Measurements from ENCODE around the gene DUSP22.
A peak's percentile ranks its signal among the peaks of the same experiment; 100 is the strongest.
"Not testable (repeated sequence)": the region's sequence is repeated elsewhere in the genome, so short reads cannot be mapped to it uniquely, and the experiment has no call there.

DUSP22 gene

DNA sequence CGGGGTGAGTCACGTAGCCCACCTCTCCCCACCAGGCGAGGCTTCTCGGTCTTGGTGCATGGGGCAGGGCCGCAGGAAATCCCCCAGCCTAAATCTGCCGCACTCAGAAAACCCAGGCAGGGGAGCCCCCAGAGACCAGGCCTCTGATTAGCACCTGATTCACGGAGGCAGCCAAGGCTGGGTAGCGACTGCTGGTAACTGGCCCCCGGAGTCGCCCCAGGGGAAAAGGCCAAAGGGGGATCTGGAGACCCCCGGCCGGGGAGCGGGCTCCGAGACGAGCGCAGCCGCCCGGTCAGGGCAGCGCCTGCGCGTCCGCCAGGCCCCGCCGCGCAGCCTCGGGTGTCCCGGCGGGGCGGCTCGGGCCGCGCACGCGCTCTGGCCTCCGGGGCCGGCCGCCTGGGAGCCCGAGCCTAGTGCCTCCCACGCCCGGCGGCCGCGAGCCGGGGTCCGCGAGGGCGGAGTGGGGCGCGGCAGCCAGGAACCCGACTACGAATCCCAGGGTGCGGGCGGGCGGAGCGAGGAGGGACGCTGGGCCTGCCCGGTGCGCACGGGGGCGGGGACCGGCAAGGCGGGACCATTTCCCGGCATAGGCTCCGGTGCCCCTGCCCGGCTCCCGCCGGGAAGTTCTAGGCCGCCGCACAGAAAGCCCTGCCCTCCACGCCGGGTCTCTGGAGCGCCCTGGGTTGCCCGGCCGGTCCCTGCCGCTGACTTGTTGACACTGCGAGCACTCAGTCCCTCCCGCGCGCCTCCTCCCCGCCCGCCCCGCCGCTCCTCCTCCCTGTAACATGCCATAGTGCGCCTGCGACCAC, at the start of gene DUSP22:
Gene DUSP22, plus strand, starts transcription at position 791 of the 809 bp plus-strand sequence. CDS start 53 bp downstream, outside the sequence.
- FAIRE-seq: no peak

DNA sequence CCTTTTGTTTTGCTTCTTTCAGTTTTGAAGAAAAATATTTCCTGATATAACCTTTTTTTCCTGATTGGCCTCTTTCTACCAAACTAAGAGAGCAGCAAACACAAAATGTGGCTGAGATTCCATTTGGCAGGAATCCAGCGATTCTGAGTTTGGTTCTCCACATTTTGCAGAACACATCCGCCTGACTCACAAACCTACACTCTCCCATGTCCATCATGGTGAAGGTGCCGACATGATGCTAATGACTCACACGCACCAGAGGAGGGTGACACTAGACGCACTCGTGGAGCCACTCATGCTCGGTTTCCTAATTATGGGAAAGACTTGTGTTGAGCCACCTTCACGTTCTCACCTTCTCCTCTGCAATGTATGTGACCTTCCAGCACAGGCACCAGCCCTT, 45.9 kb upstream of the DUSP22 start:
- FAIRE-seq: no peak

DNA sequence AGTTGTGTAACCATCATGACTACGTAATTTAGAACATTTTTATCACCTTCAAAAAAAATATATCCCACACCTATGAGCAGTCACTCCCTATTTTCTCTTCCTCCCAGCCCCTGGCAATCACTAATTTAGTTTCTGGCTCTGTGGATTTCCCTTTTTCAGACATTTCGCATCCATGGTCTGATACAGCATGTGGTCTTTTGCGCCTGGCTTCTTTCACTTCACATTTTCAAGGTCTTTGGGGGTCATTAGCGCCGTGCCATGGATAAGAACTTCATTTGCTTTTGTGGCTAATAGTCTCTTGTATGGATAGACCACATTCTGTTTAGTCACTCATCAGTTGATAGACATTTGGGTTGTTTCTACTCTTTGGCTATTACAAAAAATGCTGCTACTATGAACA, 44.9 kb upstream of the DUSP22 start:
- no peak for FAIRE-seq

- FAIRE-seq: not testable (repeated sequence)
Observed at GRCh38 chr6:248046-248445, 44.2 kb upstream of the DUSP22 start.

DNA sequence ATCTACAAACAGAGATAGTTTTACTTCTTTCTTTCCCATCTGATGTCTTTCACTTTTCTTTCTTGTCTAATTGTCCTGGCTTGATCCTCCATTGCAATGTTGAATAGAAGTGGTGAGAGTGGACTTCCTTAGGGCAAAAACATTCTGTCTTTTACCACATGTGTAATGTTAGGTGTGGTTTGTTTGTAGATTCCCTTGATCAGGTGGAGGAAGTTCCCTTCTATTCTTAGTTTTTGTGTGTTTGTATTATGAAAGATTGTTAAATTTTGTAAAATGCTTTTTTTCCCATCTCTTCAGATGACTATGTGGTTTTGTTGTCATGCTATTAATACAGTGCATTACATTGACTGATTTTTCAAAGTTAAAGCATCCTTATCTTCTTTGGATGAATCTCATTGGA, 41.6 kb upstream of the DUSP22 start:
- FAIRE-seq: no peak

DNA sequence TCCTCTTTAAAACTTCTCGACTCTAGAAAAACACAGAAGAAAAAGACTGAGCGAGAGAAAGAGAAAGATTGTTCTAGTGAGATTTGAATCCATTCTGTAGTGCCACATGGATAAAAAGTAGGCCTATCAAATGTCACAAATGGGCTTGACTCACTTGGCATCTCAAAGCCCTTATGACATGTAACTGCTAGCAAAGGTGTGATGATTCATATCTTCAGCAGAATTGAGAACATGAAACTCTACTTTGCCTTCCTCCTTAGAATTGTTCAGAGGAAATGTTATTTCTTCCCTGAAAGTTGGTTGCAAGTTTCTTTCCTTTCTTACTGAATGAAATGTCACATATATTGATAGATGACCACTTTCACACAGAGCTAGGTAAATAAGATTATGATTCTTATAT, 40.4 kb upstream of the DUSP22 start:
- no peak for FAIRE-seq

- no peak for FAIRE-seq
Observed at GRCh38 chr6:252775-253535, 39.3 kb upstream of the DUSP22 start.

- no peak for FAIRE-seq
Observed at GRCh38 chr6:254016-254415, 38.3 kb upstream of the DUSP22 start.

DNA sequence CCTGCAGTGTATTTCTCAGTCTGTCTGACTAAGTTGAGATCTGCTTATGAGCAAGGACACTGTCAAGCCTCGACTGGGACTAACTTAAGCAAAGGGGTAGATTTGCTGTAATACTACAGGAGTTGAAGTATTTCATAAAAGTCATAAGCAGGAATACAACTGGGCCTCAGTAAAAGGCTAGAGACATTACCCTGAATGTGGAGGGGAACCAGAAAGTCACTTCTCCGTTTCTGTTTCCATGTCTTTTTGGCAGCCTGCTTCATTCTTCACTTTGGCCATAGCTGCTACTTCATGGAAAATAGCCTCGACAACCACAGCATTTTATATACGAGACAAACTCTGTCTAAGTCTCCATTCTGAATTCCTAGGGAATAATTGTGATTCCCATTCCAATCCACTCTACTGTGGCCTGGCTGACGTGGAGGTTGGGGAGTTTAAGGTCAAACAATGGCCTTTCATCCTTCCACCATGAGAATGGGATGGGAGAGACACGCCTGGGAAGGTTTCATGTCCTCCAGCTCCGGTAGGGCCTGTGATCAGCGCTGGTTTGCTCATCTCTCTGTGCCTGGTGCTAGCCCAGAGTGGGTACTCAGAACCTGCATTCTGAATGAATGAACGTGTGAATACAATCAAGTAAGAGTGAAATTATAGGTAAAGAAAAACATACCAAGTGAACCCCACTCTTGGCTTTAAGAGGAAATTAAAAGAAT, 37.1 kb upstream of the DUSP22 start:
- FAIRE-seq: no peak

DNA sequence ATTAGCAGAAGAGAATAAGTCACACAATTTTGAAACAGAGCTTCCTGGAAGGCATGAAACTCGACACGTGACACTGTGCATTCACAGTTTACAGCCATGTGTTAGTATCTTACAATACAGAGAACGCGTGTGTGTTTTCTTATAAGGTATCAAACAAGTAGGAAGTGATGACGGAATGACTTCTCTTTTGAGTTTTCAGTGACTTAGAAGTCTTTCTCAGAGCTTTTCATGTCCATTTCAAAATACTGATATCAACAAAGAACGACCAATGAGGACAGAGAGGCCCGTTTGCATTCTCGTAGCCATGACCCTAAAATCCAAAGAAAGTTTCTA, 36.6 kb upstream of the DUSP22 start:
- no peak for FAIRE-seq

GRCh38 chr6:256169-256568, 36.1 kb upstream of the DUSP22 start:
- FAIRE-seq: no peak

- FAIRE-seq: no peak
Observed at GRCh38 chr6:257031-257725, 35.1 kb upstream of the DUSP22 start.

DNA sequence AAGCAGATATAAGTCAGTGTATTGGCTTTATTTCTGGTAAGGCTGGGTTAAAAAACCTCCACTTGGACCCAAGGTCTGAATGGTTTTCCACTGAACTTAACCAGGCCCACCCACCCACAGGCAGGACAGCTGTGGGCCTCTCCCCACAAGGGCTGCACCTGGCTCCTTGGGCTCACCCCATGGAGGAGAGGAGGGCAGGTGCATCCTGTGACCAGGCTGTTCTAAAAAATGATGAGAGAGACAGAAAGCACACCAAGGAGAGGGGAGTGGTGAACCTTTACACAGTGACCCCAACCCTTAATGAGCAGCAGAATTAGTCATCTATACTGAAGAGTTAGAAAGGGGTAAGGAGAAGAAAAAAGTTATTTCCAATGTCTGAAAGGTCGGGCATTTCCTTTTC, 34.5 kb upstream of the DUSP22 start:
- FAIRE-seq: no peak

GRCh38 chr6:259316-259715, 33.0 kb upstream of the DUSP22 start:
- no peak for FAIRE-seq

DNA sequence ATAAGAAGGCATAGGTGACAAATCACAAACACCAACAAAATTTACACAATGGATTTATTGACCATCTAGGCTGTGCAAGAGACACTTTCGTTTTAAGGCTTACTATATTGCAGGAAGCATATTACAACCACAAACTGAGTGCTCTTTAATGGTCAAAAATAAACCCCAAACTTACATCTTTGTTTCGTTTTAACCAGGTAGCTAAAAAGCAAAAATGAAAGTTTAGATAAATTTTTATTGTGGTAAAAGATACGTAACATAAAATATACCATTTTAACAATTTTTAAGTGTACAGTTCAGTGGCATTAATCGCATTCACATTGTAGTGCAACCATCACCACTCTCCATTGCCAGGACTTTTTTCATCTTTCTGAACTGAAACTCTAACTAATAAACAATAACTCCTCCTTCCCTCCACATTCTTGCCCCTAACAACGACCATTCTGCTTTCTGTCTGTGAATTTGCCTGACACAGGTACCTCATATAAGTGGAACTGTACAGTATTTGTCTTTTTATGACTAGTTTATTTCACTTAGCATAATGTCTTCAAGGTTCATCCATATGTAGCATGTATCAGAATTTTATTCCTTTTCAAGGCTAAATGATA, 32.3 kb upstream of the DUSP22 start:
- peak; percentile 23 for FAIRE-seq

DNA sequence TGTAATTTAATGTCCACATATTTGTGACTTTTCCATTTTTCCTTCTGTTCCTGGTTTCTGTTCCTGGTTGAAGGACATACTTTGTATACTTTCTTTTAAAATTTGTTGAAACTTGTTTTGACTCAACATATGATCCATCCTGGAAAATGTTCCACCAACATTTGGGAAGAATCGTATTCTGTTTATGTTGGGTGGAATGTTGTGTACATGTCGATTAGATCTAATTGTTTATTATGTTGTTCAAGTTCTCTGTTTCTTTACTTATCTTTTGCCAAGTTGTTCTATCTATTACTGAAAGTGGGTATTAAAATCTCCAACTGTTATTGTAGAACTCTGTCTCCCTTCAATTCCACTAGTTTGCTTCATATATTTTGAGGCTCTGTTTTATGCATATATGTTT, 27.7 kb upstream of the DUSP22 start:
- FAIRE-seq: peak; percentile 13

GRCh38 chr6:268394-268935, 23.8 kb upstream of the DUSP22 start:
- no peak for FAIRE-seq

- no peak for FAIRE-seq
Observed at GRCh38 chr6:273551-274058, 18.7 kb upstream of the DUSP22 start.

- FAIRE-seq: no peak
Observed at GRCh38 chr6:277746-278145, 14.5 kb upstream of the DUSP22 start.

DNA sequence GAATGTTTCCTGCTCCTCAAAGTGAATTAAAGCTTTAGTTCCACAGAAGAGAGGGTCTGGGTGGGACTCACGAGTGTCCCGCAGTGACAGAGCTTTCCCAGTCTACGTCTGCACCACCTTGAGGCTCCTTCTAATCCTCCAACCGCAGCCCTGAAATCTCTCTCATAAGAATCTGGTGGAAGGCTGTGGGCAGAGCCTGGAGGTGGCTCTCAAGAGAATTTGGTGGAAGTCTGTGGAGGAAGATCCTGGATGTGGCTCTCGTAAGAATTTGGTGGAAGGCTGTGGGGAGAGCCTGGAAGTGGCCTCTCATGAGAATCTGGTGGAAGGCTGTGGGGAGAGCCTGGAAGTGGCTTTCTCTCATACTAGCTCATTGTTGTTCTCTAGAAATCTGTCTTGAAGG, 13.8 kb upstream of the DUSP22 start:
- no peak for FAIRE-seq

DNA sequence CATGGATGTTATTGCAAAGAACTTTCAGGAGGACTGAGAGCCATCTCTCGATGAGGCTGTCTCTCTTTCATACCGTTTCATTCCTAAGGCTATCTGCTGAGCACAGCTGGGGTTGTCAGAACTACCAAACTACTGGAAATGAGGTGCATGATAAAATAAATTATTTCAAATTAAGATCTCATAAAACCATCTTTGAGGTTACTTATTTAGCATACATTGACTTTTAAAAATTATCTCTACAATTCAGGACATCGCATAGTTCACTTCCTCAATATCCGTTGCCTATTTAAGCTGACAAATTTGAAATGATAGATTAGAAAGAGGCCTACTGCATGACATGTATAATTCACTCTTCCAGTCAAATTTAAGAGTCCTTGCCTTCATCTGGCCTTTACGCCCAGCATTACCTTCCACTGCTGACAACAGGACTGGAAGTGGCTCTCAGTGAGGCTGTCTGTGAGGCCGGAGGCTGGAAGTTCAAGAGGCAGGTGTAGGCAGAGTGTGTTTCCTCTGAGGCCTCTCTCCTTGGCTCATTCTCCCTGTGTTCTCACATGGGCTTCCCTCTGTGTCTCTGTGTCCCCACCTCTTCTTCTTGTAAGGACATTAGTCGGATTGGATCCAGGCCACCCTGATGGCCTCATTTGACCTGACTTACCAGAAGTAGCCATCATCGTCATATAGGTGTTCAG, 12.8 kb upstream of the DUSP22 start:
- no peak for FAIRE-seq
